ENCODE data around the gene P2RX7. TPM values are rescaled to one million over a fixed set of nuclear protein-coding genes. Genes with fewer than 3 reads are reported as not detected.
A peak's percentile ranks its signal among the peaks of the same experiment; 100 is the strongest.

Gene P2RX7
- polyA plus RNA-seq, 2 of the 4 experiments (the other 2 are of a cell fraction) = 0.03 TPM; not detected in 1

- peak; percentile 72 to 88; a peak in 4 of 6 replicates for ATAC-seq
- no peak overlapping the region for H3K4me2 ChIP-seq
- DNase-seq (ENCODE audit: low read depth in 1 of 2, low spot score in 1 of 2) = peak; percentile 54 to 74
- POLR2A ChIA-PET = no interaction called here
- H3K9me3 ChIP-seq = no peaks in the 10 kb centered on the region
- no peak overlapping the region for H3K27ac ChIP-seq
- CTCF ChIA-PET = interaction anchor here (0.6 to 4.8 kb wide), 41 partner anchors 10 to 809 kb away, joined by 3 to 45 read pairs (median 4); partner anchors contain the start of genes P2RX7 and SIRT4
- FAIRE-seq = no peak
- no peaks in the 10 kb centered on the region for H3K4me1 ChIP-seq
- no peak overlapping the region for H3K4me3 ChIP-seq
- WGBS (ENCODE audit: missing lambda C conversion rate) = 58% methylated on average over 8 of the region's 8 CpGs
- no peak for TF ChIP-seq FOSB (CRISPR knock-in tag; IDR thresholded peaks at IDR 0.05)
- peak; percentile 85 for TF ChIP-seq SMC3 (IDR thresholded peaks at IDR 0.05)
- peak; percentile 97 for TF ChIP-seq CTCF (IDR thresholded peaks at IDR 0.05)
- TF ChIP-seq SREBF2 (IDR thresholded peaks at IDR 0.05) = no peak
- peak; percentile 50; the same call in 1 of the 2 replicates for TF ChIP-seq ESRRA (IDR thresholded peaks at IDR 0.05; ENCODE audit: borderline replicate concordance, low read length)
- TF ChIP-seq RAD21 (conservative IDR thresholded peaks at IDR 0.05 in 1 of 2, IDR thresholded peaks at IDR 0.05 in 1 of 2) = peak; percentile 89 to 95
These were observed 22.3 kb upstream of the P2RX7 start for GRCh38 chr12:121110211-121110940.

DNA sequence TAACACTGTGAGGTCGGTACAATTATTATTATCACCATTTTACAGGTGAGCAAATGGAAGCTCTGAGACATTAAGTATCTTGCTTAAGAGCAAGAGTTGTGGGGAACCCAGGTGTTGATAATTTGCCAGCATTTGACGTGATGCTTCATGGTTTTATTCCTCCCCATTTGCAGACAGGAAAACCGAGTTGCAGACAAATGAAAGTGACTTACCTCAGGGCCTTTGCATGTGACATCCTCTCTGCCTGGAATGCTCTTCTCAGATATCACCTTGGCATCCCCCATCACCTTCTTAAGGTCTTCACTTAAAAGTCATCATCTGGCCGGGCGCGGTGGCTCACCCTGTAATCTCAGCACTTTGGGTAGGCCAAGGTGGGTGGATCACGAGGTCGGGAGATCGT lies 21.0 kb upstream of the P2RX7 start:
- ChIA-PET POLR2A (no interaction called here), CTCF (interaction anchor here (1.1 to 4.8 kb wide), 13 partner anchors 9 to 759 kb away, joined by 3 to 45 read pairs (median 5); no protein-coding TSS in a partner anchor)
- FAIRE-seq (no peak), DNase-seq (ENCODE audit: low read depth in 1 of 2, low spot score in 1 of 2) (no peak), ATAC-seq (no peak)
- no peak overlapping the region for H3K27ac ChIP-seq
- TF ChIP-seq SMC3 (IDR thresholded peaks at IDR 0.05) (no peak), SREBF2 (IDR thresholded peaks at IDR 0.05) (no peak), HOXB5 (CRISPR knock-in tag; IDR thresholded peaks at IDR 0.05) (no peak), BHLHE40 (IDR thresholded peaks at IDR 0.05; ENCODE audit: low read depth, low read length) (no peak), TFCP2L1 (CRISPR knock-in tag; IDR thresholded peaks at IDR 0.05) (no peak), RNF2 (IDR thresholded peaks at IDR 0.05; ENCODE audit: borderline replicate concordance, low read depth) (no peak), ATOH8 (CRISPR knock-in tag; IDR thresholded peaks at IDR 0.05; ENCODE audit: low read depth) (no peak), MYC (IDR thresholded peaks at IDR 0.05; ENCODE audit: borderline replicate concordance, low read length) (no peak), JUN (IDR thresholded peaks at IDR 0.05) (no peak)
- TF ChIP-seq, protein P1, sequence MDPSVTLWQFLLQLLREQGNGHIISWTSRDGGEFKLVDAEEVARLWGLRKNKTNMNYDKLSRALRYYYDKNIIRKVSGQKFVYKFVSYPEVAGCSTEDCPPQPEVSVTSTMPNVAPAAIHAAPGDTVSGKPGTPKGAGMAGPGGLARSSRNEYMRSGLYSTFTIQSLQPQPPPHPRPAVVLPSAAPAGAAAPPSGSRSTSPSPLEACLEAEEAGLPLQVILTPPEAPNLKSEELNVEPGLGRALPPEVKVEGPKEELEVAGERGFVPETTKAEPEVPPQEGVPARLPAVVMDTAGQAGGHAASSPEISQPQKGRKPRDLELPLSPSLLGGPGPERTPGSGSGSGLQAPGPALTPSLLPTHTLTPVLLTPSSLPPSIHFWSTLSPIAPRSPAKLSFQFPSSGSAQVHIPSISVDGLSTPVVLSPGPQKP (IDR thresholded peaks at IDR 0.05; ENCODE audit: low read depth, low read length) = no peak
- no peaks in the 10 kb centered on the region for H3K4me1 ChIP-seq
- 55% methylated on average over 9 of the region's 9 CpGs for WGBS (ENCODE audit: missing lambda C conversion rate)
- no peak overlapping the region for H3K4me3 ChIP-seq
- no peak overlapping the region for H3K4me2 ChIP-seq
- H3K9me3 ChIP-seq = no peaks in the 10 kb centered on the region

GRCh38 chr12:121112496-121112895 lies 20.2 kb upstream of the P2RX7 start:
- Histone ChIP-seq H3K9me3 (no peaks in the 10 kb centered on the region), H3K4me2 (no peak overlapping the region), H3K4me1 (no peaks in the 10 kb centered on the region), H3K27ac (no peak overlapping the region), H3K4me3 (no peak overlapping the region)
- no peak for DNase-seq (ENCODE audit: low read depth in 1 of 2, low spot score in 1 of 2)
- ChIA-PET CTCF (interaction anchor here (0.8 to 4.8 kb wide), 5 partner anchors 8 to 107 kb away, joined by 3 to 45 read pairs (median 5); no protein-coding TSS in a partner anchor), POLR2A (no interaction called here)
- 48% methylated on average over 4 of the region's 4 CpGs for WGBS (ENCODE audit: missing lambda C conversion rate)
- FAIRE-seq = no peak
- no peak for ATAC-seq
- TF ChIP-seq FOSL2 (IDR thresholded peaks at IDR 0.05) (no peak), FOSL2 (CRISPR knock-in tag; IDR thresholded peaks at IDR 0.05) (no peak), RAD21 (conservative IDR thresholded peaks at IDR 0.05 in 1 of 2, IDR thresholded peaks at IDR 0.05 in 1 of 2) (no peak), CBX2 (IDR thresholded peaks at IDR 0.05; ENCODE audit: borderline replicate concordance, low read depth) (no peak), FOXS1 (CRISPR knock-in tag; IDR thresholded peaks at IDR 0.05) (no peak), EHMT2 (IDR thresholded peaks at IDR 0.05; ENCODE audit: low read depth) (no peak), ESRRA (IDR thresholded peaks at IDR 0.05; ENCODE audit: borderline replicate concordance, low read length) (no peak), RNF2 (IDR thresholded peaks at IDR 0.05; ENCODE audit: borderline replicate concordance, low read depth) (no peak), RFX5 (IDR thresholded peaks at IDR 0.05) (no peak), KDM1A (IDR thresholded peaks at IDR 0.05; ENCODE audit: low read depth) (no peak), ZC3H11A (IDR thresholded peaks at IDR 0.05) (no peak), HEYL (CRISPR knock-in tag; IDR thresholded peaks at IDR 0.05) (no peak), MAZ (IDR thresholded peaks at IDR 0.05; ENCODE audit: borderline replicate concordance, low read depth, low read length) (no peak), ZFP36 (IDR thresholded peaks at IDR 0.05; ENCODE audit: borderline replicate concordance, partially characterized antibody) (no peak)
- TF ChIP-seq, protein P1 (IDR thresholded peaks at IDR 0.05; ENCODE audit: low read depth, low read length) = no peak
- TF ChIP-seq, protein P2, sequence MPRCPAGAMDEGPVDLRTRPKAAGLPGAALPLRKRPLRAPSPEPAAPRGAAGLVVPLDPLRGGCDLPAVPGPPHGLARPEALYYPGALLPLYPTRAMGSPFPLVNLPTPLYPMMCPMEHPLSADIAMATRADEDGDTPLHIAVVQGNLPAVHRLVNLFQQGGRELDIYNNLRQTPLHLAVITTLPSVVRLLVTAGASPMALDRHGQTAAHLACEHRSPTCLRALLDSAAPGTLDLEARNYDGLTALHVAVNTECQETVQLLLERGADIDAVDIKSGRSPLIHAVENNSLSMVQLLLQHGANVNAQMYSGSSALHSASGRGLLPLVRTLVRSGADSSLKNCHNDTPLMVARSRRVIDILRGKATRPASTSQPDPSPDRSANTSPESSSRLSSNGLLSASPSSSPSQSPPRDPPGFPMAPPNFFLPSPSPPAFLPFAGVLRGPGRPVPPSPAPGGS (IDR thresholded peaks at IDR 0.05) = no peak
